ENCODE results near the gene EIF3D.
A peak's percentile ranks its signal among the peaks of the same experiment; 100 is the strongest.

Gene EIF3D

DNA sequence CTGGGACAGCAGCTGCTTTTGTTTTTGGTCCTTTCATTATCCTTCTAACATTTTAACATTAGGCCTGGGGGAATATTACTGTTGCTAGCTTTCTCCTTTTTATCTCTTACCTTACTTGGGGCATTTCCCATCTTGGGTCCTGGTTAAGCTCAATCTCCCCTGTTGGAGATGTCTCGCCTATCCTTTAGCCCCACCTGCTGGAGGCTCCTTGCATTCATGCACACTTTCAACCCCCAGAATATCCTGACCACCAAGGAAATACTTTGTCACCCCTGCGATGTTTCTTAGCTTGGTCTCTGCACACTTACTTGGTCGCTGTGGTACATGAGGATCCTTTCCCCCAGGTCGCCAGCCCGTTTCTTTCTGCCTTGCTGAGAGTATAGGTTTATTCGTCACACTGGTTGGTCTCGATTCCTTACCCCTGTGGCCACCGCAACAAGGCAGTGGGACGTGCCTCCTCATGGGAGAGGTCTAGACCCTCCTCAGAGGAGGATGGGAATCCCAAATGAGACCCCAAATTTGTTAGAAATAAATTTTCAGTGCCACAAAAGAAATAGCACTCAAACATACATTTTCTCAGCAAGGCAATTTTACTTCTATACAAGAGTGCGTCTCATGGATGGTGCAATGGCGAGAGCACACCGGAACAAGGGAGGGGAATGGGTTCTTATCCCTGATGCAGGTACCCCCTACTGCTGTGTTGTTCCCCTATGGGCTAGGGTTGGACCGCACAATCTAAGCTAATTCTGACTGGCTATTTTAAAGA is 42.2 kb downstream of the EIF3D start:
- Histone ChIP-seq H2AFZ (ENCODE audit: low read depth, low read length) (no peak overlapping the region), H3K27me3 (ENCODE audit: insufficient read depth, low read length, poor library complexity) (no peaks in the 10 kb centered on the region), H3K9me3 (ENCODE audit: insufficient read depth, low read length, severe bottlenecking) (no peaks in the 10 kb centered on the region), H3K4me1 (ENCODE audit: insufficient read depth, low read length) (peaks cover 7% of the 10 kb centered on the region), H3K4me2 (ENCODE audit: insufficient read depth, low read length) (no peak overlapping the region), H3K79me2 (ENCODE audit: insufficient read depth, low read length) (no peaks in the 10 kb centered on the region), H3K4me3 (ENCODE audit: low read depth in 1 of 2, low read length in 2 of 2) (no peak overlapping the region), H3K27ac (ENCODE audit: low read length) (no peak overlapping the region), H3K36me3 (ENCODE audit: insufficient read depth, low read length) (peaks cover 53% of the 10 kb centered on the region), H3K9ac (ENCODE audit: low read depth, low read length) (no peak overlapping the region), H4K20me1 (ENCODE audit: insufficient read depth, low read length) (no peaks in the 10 kb centered on the region)
- TF ChIP-seq EZH2 (IDR thresholded peaks at IDR 0.05; ENCODE audit: borderline replicate concordance, low read depth, low read length, severe bottlenecking) (no peak), CTCF (IDR thresholded peaks at IDR 0.05; ENCODE audit: borderline replicate concordance, extremely low read depth, low read length, poor library complexity, severe bottlenecking) (peak; percentile 77)
- 0 out of 3 replicates have a peak, but pooled peaks have one; percentile 33 for ATAC-seq (ENCODE audit: insufficient read depth, low read depth)
- peak; percentile 66 for DNase-seq

DNA sequence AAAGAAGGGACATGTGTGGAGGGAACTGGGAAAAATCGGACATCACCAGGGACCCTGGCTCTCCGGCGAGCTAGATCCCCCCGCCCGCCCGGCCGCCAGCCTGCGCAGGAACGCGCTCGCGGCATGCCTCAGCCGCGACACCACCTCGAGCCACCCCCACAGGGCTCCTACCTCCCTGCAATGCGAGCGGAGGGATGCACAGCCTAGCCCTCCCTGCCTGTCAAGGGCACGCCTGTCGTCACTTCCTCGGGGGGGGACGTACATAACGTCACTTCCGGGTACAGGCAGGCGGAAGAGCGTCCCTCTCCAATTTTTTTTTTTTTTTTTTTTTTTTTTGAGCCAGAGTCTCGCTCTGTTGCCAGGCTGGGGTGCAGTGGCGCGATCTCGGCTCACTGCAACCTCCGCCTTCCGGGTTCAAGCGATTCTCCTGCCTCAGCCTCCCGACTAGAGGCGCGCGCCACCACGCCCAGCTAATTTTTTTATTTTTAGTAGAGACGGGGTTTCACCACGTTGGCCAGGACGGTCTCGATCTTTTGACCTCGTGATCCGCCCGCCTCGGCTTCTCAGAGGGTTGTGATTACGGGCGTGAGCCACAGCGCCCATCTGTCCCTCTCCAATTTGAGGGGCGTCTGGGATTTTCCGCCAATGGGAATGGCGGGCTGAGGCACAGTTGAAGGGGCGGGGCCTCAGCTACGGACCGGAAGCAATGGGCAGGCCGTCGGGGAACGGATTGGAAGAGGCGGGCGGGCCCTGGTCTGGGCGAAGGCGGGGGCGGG is 47.4 kb downstream of the EIF3D start, which contains the start of gene TXN2:
Gene TXN2 (minus strand): TSS at position 248 of the 776 bp plus-strand sequence. CDS start 803 bp downstream, outside the sequence.
- peak within 1 kb of the TSS; percentile 96 for H3K4me3 ChIP-seq (ENCODE audit: low read depth in 1 of 2, low read length in 2 of 2)
- H3K79me2 ChIP-seq (ENCODE audit: insufficient read depth, low read length): peaks cover 25% of the 10 kb centered on the region
- no peaks in the 10 kb centered on the region for H4K20me1 ChIP-seq (ENCODE audit: insufficient read depth, low read length)
- DNase-seq: peak; percentile 97
- no peaks in the 10 kb centered on the region for H3K27me3 ChIP-seq (ENCODE audit: insufficient read depth, low read length, poor library complexity)
- ATAC-seq (ENCODE audit: insufficient read depth, low read depth): peak; percentile 85
- peak within 1 kb of the TSS; percentile 94 for H3K4me2 ChIP-seq (ENCODE audit: insufficient read depth, low read length)
- TF ChIP-seq CTCF (IDR thresholded peaks at IDR 0.05; ENCODE audit: borderline replicate concordance, extremely low read depth, low read length, poor library complexity, severe bottlenecking): no peak
- no peak for TF ChIP-seq EZH2 (IDR thresholded peaks at IDR 0.05; ENCODE audit: borderline replicate concordance, low read depth, low read length, severe bottlenecking)
- H3K9me3 ChIP-seq (ENCODE audit: insufficient read depth, low read length, severe bottlenecking): no peaks in the 10 kb centered on the region
- H3K4me1 ChIP-seq (ENCODE audit: insufficient read depth, low read length): peaks cover 33% of the 10 kb centered on the region
- peak within 1 kb of the TSS; percentile 92 for H3K9ac ChIP-seq (ENCODE audit: low read depth, low read length)
- peaks cover 46% of the 10 kb centered on the region for H3K36me3 ChIP-seq (ENCODE audit: insufficient read depth, low read length)
- H3K27ac ChIP-seq (ENCODE audit: low read length): peak within 1 kb of the TSS; percentile 96
- peak within 1 kb of the TSS; percentile 95 for H2AFZ ChIP-seq (ENCODE audit: low read depth, low read length)

- Histone ChIP-seq H3K36me3 (ENCODE audit: insufficient read depth, low read length) (peaks cover 46% of the 10 kb centered on the region), H4K20me1 (ENCODE audit: insufficient read depth, low read length) (no peaks in the 10 kb centered on the region), H2AFZ (ENCODE audit: low read depth, low read length) (peak overlapping the region; percentile 95), H3K79me2 (ENCODE audit: insufficient read depth, low read length) (peaks cover 25% of the 10 kb centered on the region), H3K9ac (ENCODE audit: low read depth, low read length) (peak overlapping the region; percentile 92), H3K9me3 (ENCODE audit: insufficient read depth, low read length, severe bottlenecking) (no peaks in the 10 kb centered on the region), H3K4me1 (ENCODE audit: insufficient read depth, low read length) (peaks cover 33% of the 10 kb centered on the region), H3K27me3 (ENCODE audit: insufficient read depth, low read length, poor library complexity) (no peaks in the 10 kb centered on the region), H3K4me2 (ENCODE audit: insufficient read depth, low read length) (peak overlapping the region; percentile 94), H3K27ac (ENCODE audit: low read length) (peak overlapping the region; percentile 96), H3K4me3 (ENCODE audit: low read depth in 1 of 2, low read length in 2 of 2) (peak overlapping the region; percentile 96)
- DNase-seq (no peak), ATAC-seq (ENCODE audit: insufficient read depth, low read depth) (no peak)
- TF ChIP-seq CTCF (IDR thresholded peaks at IDR 0.05; ENCODE audit: borderline replicate concordance, extremely low read depth, low read length, poor library complexity, severe bottlenecking) (no peak), EZH2 (IDR thresholded peaks at IDR 0.05; ENCODE audit: borderline replicate concordance, low read depth, low read length, severe bottlenecking) (no peak)
These were observed 48.0 kb downstream of the EIF3D start for GRCh38 chr22:36480941-36481392.
